PFSK-1 (cell line): ENCODE data around the gene DBT.

ENCODE experiments used
- FOXP2 ChIP-seq: optimal IDR thresholded peaks from 2 replicates; pipeline ENCODE3; 2011; ENCODE audit warnings: borderline replicate concordance, control low read depth, inconsistent platforms; ENCODE audit not compliant: insufficient read depth; ENCODE audit errors: extremely low read length, extremely low read depth
- POLR2AphosphoS5 ChIP-seq: IDR thresholded peaks from 2 replicates; pipeline ENCODE4 v1.6.1; 2012; ENCODE audit warnings: low read depth, mild to moderate bottlenecking, control low read depth, low read length, moderate library complexity
- SIN3A ChIP-seq: IDR thresholded peaks from 2 replicates; pipeline ENCODE4 v1.6.1; 2012; ENCODE audit warnings: mild to moderate bottlenecking, low read length, moderate library complexity, borderline replicate concordance; ENCODE audit not compliant: insufficient read depth
- TAF1 ChIP-seq: IDR thresholded peaks from 2 replicates; pipeline ENCODE4 v1.6.1; 2012; ENCODE audit warnings: low read length, control low read depth, borderline replicate concordance; ENCODE audit not compliant: insufficient read depth
- TF ChIP-seq, protein P1 (sequence below), 2 experiments: IDR thresholded peaks; 2 replicates each; pipeline versions ENCODE4 v1.6.1 to v1.8.0; 2011 to 2012; ENCODE audit warnings: low read depth in 2 of 2, low read length in 2 of 2, control low read depth in 1 of 2, inconsistent platforms in 1 of 2, mild to moderate bottlenecking in 1 of 2, moderate library complexity in 1 of 2; ENCODE audit not compliant: insufficient read depth in 1 of 2

DBT gene

DNA sequence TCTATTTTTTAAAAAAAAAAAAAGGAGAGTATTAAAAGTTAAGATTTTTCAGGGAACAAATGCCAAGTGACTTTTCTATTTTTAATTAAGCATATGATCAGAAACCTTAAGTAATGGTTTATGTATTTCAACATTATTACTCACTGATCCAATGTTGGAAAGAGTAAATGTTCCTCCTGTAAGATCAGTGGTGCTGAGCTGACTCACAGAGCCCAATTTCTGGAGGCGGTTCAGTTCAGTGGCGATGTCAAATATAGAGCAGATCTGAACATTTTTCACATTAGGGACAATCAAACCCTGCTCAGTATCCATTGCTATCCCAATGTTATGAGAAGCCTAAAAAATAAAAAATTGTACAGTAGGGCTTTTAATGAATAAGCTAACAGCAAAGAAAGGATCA, 43.3 kb downstream of the DBT start:
- TF ChIP-seq, protein P1, sequence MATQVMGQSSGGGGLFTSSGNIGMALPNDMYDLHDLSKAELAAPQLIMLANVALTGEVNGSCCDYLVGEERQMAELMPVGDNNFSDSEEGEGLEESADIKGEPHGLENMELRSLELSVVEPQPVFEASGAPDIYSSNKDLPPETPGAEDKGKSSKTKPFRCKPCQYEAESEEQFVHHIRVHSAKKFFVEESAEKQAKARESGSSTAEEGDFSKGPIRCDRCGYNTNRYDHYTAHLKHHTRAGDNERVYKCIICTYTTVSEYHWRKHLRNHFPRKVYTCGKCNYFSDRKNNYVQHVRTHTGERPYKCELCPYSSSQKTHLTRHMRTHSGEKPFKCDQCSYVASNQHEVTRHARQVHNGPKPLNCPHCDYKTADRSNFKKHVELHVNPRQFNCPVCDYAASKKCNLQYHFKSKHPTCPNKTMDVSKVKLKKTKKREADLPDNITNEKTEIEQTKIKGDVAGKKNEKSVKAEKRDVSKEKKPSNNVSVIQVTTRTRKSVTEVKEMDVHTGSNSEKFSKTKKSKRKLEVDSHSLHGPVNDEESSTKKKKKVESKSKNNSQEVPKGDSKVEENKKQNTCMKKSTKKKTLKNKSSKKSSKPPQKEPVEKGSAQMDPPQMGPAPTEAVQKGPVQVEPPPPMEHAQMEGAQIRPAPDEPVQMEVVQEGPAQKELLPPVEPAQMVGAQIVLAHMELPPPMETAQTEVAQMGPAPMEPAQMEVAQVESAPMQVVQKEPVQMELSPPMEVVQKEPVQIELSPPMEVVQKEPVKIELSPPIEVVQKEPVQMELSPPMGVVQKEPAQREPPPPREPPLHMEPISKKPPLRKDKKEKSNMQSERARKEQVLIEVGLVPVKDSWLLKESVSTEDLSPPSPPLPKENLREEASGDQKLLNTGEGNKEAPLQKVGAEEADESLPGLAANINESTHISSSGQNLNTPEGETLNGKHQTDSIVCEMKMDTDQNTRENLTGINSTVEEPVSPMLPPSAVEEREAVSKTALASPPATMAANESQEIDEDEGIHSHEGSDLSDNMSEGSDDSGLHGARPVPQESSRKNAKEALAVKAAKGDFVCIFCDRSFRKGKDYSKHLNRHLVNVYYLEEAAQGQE (IDR thresholded peaks at IDR 0.05; ENCODE audit: insufficient read depth in 1 of 2, low read depth in 2 of 2, low read length in 2 of 2), result no peak
- TF ChIP-seq POLR2AphosphoS5 (no peak), FOXP2 (no peak), SIN3A (no peak), TAF1 (no peak)

DNA sequence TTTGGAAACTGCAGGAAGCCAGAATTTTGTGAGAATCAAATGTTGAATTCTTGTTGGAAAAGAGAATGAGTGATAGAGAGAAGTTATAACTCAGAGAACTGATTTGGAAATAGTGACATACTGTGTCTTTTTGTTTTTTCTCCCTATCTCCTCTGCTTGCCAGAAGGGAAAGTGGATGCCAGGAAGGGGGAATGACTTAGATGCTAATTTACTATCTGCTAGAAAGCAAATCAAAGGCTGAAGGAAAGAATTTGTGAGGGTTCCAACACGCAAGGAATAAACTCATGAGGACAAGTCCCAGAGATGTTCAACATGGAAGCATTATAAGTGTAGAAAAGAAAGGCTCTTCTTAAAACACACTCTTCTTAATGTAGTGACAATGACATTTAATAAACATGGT, 51.0 kb downstream of the DBT start:
- TF ChIP-seq, protein P1 (IDR thresholded peaks at IDR 0.05; ENCODE audit: insufficient read depth in 1 of 2, low read depth in 2 of 2, low read length in 2 of 2), result no peak
- TF ChIP-seq SIN3A, result no peak
- TF ChIP-seq FOXP2, result no peak
- TF ChIP-seq POLR2AphosphoS5, result no peak
- no peak for TF ChIP-seq TAF1

DNA sequence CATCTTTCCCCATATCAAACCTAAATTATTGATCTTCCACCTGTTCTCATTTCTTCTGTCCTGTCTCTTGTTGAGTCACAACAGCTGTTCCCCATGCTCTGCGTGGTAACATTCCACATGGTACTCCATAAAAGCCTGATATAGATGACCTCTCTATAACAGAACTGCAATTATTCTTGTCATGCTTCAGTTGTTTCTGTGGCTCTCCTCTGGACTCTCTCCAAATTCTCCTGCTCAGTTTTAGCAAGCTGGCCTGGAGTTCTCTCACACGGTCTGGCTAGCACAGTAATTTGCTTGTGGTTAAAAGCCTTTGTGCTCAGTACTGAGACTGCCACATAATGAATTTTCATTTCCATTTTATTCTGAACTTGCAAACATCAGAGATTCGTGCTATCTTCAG, 61.0 kb downstream of the DBT start:
- TF ChIP-seq SIN3A (no peak), POLR2AphosphoS5 (no peak), FOXP2 (no peak), TAF1 (no peak)
- TF ChIP-seq, protein P1 (IDR thresholded peaks at IDR 0.05; ENCODE audit: insufficient read depth in 1 of 2, low read depth in 2 of 2, low read length in 2 of 2), result no peak

DNA sequence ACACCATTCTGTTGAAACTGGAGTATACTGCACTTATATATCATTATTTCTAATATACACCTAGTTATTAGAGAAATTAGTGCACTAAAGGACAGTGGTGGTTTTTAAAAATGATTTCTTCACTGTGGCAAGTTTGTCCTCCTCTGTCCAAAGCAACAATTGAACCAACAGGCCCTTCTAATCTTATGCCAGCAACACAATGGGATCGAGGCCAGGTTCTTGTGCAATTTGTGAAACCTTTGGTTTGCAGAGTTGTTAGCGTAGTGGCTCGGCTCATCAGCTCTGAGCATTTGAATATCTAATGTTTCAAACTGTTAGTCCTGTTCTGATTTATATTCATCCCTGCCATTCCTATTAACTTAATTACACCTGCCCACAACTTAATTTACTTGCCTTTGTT, 61.7 kb downstream of the DBT start:
- TF ChIP-seq SIN3A (no peak), POLR2AphosphoS5 (no peak), TAF1 (no peak), FOXP2 (no peak)
- TF ChIP-seq, protein P1 (IDR thresholded peaks at IDR 0.05; ENCODE audit: insufficient read depth in 1 of 2, low read depth in 2 of 2, low read length in 2 of 2), result no peak

- TF ChIP-seq SIN3A (no peak), FOXP2 (no peak), TAF1 (no peak)
- TF ChIP-seq, protein P1 (IDR thresholded peaks at IDR 0.05; ENCODE audit: insufficient read depth in 1 of 2, low read depth in 2 of 2, low read length in 2 of 2), result no peak
Observed at GRCh38 chr1:100184536-100184935, 65.1 kb downstream of the DBT start.
